Right hindlimb (tissue), 1 donor: Measurements from ENCODE around the gene COTL1.
"Not testable (repeated sequence)": the region's sequence is repeated elsewhere in the genome, so short reads cannot be mapped to it uniquely, and the experiment has no call there.

ENCODE experiments used
- DNase-seq: peaks from one replicate; pipeline ENCODE4 v3.0.0-alpha.2; 2018

Gene COTL1

DNA sequence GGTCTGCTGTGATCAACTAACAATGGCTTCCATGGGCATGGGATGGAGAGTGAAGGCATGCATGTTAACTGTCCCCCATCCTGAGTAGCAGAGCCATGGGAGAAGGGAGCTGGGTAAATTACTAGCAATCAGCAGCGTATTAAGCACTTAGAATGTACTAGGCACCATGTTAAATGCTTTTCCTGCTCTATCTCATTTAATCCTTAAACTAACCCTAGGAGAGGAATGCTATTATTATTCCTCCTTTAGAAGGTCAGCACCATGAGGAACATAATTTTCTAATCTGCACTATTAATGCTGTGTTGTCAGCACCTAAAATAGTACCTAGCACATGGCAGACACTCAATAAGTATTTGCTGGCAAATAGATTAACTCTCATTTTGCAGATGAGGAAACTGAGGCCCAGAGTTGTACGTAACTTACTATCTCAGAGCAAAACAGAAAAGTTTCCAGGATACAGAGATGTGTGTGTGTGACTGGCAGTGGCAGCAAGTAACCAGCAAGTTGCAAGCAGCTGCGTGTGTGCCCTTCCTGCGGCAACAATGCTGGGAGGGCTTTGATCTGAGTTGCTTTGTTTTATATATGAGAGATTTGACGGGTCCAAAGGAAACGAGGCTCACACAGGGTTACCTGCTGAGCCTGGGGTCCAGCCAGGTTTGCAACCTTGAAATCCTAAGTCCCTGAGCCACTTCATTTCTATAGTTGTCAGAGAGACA lies 23.9 kb upstream of the COTL1 start:
- DNase-seq: no peak

DNA sequence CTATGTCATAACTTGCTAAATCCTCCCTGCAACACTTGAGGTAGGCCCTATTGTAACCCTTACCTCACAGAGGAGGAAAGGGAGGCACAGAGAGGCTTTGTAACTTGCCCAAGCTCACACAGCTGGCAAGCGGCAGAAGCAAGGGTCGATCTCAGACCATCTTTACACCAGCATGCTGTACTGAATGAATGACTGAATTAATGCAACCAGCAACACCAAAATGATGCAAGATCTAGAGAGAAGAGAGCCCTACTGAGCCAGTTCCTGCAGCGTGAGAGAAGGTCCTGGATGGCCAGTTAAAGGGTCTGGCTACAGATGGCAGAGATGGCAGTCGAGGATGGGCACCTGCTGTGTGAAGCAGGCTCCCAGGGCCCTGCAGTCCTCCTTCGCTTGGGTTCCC lies 22.3 kb upstream of the COTL1 start:
- peak; percentile 4 for DNase-seq

DNA sequence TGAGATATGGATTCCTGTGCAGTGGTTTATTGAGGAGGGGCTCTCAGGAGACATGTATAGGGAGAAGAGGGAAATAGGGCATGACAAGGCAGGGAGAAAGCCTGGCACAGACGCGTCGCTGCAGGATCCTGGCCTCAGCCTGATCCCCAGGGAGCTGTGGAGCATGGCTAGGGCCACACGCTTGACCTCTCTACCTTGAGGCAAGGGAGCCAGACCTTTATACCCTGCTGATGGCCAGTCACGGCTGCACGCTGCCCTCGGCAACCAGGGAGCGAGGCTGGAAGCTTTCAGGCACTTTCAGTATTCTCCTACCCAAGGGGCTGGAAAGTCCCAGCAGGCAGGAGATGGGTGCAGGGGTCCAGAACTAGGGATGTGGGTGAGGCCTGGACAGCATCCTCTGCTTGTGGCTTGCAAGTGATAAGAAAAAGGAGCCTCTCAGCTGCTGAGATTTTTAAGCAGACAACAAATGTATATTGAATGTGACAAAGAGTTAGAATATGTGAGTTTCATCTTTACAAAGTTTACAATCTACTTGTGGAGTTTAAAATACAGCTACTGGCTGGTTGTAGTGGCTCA lies 20.4 kb upstream of the COTL1 start:
- no peak for DNase-seq

GRCh38 chr16:84637709-84638108 lies 19.8 kb upstream of the COTL1 start:
- DNase-seq: no peak

GRCh38 chr16:84635702-84636101 lies 17.8 kb upstream of the COTL1 start:
- DNase-seq: no peak

GRCh38 chr16:84633622-84634021 lies 15.7 kb upstream of the COTL1 start:
- DNase-seq: peak; percentile 78

DNA sequence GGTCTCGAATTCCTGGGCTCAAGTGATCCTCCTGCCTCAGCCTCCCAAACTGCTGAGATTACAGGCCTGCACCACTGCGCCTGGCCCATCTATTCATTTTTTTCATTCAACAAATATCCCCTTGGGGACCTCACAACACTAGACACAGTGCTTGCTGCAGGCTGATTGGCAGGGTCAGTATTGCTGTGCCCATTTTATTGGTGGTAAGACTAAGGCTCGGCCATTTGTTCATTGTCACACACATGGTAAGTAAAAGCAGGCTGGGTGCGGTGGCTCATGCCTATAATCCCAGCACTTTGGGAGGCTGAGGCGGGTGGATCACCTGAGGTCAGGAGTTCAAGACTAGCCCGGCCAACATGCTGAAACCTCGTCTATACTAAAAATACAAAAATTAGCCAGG lies 15.0 kb upstream of the COTL1 start:
- not testable (repeated sequence) for DNase-seq

GRCh38 chr16:84631886-84632285 lies 14.0 kb upstream of the COTL1 start:
- no peak for DNase-seq

- DNase-seq: no peak
Observed at GRCh38 chr16:84631153-84631466, 13.2 kb upstream of the COTL1 start.

- no peak for DNase-seq
Observed at GRCh38 chr16:84630446-84631152, 12.7 kb upstream of the COTL1 start.

DNA sequence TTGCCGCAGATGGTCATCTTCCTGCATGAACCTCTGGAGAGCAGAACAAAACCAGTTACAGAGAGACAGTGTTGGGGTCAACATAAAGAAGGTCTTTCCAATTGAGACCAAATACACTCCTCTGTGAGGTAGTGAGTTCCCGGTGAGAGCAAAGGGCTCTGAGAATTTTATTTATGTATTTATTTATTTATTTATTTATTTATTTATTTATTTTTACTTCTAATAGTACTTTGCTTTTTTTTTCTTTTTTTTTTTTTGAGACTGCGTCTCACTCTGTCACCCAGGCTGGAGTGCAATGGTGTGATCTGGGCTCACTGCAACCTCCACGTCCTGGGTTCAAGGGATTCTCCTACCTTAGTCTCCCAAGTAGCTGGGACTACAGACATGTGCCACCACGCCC lies 12.1 kb upstream of the COTL1 start:
- DNase-seq: no peak

DNA sequence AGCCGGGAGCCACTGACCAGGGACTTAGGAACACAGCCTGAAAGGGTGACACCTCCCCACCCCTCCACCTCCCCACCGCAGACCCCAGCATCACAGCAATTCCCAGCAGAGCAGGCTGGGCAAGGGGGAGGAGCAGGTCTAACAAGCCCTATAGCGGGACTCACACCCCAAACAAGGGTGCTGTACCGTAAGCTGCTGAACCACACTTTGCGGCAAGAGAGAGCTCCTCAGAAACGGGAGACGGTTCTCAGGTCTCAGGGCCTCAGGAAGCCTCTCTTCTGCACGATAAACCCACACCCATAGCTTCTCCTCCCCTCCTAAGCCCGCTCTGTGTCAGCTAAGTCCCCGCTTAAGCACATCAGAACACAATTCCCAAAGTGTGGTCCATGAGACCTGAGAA lies 11.7 kb upstream of the COTL1 start:
- no peak for DNase-seq

DNA sequence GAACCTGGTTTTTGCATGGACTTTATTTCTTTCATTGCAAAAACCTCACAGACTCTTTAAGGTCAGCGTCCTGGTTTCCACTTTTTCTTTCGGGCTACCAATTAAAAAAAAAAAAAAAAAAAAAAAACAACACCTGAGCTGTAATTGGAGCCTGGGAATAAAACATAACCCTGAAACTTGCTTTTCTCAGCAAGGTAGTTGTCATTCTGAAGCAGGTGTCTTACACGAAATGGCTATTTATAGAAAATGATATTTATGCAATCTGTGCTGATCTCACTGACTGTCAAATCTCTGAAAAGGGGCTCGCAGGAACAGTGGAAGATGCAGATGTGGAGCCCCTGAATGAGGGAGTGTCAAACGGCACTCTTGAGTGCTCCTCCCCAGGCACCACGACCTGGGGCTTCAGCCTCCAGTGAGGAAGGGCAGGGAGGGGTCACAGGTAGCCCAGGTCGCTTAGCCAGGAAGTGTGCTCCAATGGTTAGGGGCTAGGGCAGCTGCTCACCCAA lies 10.4 kb upstream of the COTL1 start:
- no peak for DNase-seq

DNA sequence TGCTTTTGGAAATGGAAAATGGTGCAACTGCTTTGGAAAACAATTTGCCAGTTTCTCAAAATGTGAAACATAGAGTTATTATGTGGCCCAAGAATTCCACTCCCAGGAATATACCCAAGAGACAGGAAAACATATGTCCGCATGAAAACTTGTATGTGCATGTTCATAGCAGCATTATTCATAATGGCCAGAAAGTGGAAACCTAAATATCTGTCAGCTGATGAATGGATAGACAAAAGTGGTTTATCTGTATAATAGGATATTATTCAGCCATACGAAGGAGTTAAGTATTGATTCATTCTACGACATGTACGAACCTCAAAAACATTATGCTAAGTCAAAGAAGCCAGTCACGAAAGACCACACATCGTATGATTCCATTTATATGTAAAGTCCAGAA lies 7.7 kb upstream of the COTL1 start:
- no peak for DNase-seq

DNA sequence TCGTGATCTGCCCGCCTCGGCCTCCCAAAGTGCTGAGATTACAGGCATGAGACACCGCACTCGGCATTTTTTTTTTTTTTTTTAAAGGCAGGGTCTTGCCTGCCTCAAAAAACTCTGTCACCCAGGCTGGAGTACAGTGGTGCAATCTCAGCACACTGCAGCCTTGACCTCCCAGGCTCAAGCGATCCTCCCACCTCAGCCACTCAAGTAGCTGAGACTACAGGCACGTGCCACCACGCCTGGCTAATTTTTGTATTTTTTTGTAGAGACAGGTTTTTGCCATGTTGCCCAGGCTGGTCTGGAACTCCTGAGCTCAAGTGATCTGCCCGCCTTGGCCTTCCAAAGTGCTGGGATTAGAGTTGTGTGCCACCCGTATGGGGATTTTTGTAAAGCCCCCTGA lies 3.0 kb upstream of the COTL1 start:
- DNase-seq: not testable (repeated sequence)

DNA sequence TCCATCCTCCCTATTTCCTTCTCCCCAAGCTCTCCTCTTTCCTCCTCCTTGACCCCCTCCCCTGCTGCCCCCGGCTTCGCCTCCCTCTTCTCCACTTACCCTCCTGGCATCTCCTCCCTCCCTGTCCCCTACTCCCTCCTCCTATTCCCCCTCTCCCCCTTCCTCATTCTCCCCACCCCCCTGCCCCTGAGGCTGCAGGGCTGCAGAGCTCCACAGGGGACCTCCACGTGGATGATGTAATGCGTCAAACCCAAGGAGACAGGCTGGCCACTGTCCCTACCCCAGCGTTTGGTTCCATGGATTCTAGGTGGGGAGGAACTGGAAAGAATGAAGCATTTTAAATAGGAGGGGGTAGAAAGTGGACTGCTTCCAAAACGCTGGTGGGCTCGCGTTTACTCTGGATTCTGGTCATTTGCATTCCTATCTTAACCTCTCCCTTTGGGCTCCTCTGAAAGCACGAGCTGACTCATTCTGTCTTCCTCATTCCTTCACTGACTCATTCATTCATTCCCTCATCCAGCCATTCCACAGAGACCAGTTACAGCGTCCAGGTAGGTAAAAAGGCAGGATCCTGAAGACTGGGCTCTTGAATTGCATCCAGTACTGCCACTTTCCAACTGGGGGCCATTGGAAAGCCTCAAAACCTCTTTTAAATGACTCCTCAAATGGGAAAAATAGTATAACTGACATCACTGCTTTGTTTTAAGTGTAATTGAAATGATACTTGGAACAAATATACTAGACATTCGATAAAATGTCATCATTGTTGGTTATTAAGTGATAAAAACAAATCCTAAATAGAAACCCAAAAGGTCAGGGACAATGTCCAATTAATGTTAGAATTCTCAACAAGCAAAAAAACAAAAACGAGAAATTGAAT lies 943 bp upstream of the COTL1 start:
- DNase-seq: peak; percentile 59

GRCh38 chr16:84617041-84617790 lies 662 bp downstream of the COTL1 start:
- no peak for DNase-seq

- DNase-seq: no peak
Observed at GRCh38 chr16:84616515-84616914, 1.4 kb downstream of the COTL1 start.

DNA sequence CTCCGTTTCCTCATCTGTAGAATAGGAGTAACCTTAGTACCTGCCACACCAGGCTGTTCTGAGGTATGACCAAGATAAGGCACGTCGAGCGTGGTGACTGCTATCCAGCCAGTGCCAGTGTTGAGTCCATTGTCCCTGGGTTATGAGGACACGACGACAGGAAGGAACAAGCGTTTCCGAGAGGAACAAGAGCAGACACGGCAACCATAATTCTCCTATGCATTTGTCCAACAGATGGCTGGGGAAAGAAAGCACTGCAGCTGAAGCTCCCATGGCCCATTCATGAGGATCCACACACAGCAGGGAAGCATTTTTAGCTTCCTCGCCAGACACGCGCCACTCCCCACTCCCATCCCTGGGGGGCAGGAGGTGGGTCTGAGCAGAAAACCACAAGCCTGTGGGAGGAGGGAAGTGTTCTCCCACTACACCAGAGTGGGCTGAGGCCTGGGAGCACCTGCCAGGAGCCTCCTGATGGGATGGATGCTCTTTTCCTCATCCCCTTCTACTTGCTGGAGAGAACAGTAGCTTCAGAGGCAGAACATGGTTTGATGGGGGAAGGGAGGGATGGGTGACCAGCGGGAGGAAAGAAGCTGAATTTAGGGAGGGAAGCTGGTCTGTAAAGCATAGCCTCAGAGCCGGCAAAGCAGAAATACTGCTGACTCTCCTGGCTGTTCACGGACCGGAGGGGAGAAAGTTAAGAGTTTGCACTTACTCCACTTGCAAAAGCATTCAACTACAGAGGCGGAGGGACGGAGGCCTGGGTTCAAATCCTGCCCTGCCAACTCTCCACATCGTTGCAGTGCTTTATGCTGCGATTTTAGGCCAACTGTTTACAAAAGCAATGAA lies 2.7 kb downstream of the COTL1 start:
- DNase-seq: no peak

DNA sequence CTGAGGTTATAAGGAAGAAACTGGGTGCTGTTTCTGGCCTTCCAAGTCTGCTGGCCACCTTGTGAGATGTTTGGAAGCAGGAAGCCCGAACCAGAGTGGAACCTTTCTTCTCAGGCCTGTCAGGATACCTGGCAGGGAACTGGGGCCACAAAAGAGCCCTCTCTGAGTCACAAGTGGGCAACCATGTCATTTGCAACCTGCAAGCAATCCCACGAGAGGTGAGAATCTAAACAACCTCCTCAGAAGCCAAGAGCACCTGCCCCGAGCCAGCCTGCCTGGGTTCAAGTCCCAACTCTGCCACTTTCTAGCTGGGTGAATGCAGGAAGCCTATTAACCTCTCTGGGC lies 3.3 kb downstream of the COTL1 start:
- no peak for DNase-seq

DNA sequence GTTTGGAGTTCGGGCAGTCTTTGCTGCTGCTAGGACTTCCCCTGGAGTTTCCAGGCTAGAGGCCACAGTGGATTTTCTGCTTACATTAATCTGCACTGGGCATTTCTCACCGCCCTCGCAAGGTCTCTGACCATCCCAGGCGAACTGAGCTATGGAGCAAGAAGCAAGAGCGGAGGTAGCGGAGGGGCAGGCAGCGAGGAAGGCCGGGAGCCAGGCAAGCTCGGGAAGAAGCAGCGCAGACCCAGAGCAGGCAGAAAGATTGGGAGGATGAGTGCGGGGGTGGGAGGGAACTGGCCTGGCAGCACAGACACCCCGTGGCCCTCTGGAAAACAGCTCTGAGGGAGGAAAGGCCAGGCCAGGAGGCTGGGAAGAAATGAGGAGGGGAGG lies 3.8 kb downstream of the COTL1 start:
- peak; percentile 59 for DNase-seq
